Retinal pigment epithelial cell (primary cell): ENCODE measurements around the gene KATNB1.

Experiments
- DNase-seq: peaks from one replicate; pipeline ENCODE4 v3.0.0-alpha.2; 2010; ENCODE audit warnings: low read depth
- H3K4me3 ChIP-seq: 2 replicates; pipeline ENCODE4 v1.5.1; 2011; ENCODE audit warnings: mild to moderate bottlenecking, low read length, control low read depth, moderate library complexity
- TF ChIP-seq, protein P1 (sequence below): conservative IDR thresholded peaks from 2 replicates; pipeline ENCODE4 v1.5.1; 2011; ENCODE audit warnings: low read depth, low read length, control low read depth, inconsistent platforms

KATNB1 gene

DNA sequence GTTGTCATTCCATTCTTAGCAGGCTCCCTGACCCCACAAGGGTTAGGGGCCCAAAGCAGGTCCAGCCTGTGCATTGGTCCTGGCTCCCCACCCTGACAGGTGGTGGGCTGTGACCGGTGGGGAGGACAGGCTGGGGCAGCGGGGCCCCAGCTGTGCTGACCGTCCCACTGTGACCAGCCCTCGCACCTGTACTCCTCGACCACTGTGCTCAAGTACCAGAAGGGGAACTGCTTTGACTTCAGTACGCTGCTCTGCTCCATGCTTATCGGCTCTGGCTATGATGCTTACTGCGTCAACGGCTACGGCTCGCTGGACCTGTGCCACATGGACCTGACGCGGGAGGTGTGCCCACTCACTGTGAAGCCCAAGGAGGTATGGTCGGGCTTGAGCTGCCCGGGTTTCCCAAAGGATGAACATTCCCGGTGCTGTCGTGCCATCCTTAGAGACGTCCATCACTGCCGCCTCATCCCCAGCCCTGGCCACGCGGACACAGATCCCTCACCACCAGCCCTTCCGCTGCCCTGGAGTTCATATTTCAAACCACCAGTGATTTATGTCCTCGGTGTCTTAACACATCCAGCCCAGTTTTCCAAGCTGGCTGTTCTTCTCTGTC is 33.7 kb upstream of the KATNB1 start:
- DNase-seq: no peak
- H3K4me3 ChIP-seq: no peak overlapping the region
- TF ChIP-seq, protein P1, sequence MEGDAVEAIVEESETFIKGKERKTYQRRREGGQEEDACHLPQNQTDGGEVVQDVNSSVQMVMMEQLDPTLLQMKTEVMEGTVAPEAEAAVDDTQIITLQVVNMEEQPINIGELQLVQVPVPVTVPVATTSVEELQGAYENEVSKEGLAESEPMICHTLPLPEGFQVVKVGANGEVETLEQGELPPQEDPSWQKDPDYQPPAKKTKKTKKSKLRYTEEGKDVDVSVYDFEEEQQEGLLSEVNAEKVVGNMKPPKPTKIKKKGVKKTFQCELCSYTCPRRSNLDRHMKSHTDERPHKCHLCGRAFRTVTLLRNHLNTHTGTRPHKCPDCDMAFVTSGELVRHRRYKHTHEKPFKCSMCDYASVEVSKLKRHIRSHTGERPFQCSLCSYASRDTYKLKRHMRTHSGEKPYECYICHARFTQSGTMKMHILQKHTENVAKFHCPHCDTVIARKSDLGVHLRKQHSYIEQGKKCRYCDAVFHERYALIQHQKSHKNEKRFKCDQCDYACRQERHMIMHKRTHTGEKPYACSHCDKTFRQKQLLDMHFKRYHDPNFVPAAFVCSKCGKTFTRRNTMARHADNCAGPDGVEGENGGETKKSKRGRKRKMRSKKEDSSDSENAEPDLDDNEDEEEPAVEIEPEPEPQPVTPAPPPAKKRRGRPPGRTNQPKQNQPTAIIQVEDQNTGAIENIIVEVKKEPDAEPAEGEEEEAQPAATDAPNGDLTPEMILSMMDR: no peak

DNA sequence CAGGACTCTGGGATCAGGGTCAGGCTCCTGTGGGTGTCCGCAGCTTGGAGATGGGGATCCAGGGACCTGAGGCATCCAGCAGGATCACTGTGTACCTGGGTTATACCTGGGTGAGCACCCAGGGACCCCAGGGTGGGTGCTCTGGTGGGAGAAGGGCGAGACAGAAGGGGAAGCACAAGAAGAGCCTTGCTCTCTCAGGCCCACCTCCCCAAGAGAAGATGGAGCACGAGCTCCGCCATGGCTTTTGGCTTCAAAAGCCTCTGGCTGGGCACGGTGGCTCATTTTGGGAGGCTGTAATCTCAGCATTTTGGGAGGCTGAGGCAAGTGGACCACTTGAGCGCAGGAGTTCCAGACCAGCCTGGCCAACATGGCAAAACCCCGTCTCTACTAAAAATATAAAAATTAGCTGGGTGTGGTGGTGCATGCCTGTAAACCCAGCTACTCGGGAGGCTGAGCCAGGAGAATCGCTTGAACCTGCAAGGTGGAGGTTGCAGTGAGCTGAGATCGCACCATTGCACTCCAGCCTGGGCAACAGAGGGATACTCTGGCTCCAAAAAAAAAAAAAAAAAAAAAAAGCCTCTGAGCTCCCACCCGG is 32.1 kb upstream of the KATNB1 start:
- TF ChIP-seq, protein P1: no peak
- DNase-seq: no peak
- H3K4me3 ChIP-seq: no peak overlapping the region

DNA sequence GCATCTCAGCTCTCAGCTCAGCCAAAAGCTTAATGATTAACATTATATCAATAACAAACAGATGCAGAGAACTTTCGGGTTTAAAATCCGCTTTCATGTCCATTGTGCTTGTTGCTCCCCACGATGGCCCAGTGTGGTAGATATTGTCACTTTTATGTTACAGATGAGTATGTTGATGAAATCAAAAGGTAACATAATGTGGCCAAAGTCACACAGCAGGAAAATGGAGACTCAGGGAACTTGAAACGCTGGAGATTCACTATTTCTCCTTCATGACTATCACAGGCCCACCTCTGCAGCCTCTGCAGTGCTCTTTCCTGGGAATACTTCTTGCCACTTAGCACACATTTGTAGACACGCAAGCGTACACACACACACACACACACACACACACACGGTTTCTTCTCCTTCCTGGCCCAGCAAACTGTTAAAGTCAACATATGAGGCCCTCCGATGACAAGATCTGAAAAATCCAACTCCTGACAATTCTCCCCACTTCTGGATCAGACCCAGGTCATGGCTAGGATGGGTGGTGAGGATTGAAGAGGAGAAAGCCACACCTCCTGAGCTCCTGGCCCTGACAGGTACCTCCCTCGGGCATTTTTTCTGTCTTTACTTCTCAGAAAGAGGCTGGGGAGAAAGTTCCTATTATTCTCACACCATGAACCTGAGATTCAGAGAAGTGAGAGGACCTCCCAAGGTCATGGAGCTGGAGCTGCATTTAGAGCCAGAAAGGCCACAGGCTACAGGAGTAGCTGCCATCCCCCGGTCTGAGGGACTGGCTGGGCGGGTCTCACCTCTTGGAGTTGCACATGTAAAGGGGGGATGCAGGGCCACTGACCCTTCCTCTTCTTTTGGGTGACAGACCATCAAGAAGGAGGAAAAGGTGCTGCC is 31.3 kb upstream of the KATNB1 start:
- DNase-seq: no peak
- no peak overlapping the region for H3K4me3 ChIP-seq
- TF ChIP-seq, protein P1: no peak

DNA sequence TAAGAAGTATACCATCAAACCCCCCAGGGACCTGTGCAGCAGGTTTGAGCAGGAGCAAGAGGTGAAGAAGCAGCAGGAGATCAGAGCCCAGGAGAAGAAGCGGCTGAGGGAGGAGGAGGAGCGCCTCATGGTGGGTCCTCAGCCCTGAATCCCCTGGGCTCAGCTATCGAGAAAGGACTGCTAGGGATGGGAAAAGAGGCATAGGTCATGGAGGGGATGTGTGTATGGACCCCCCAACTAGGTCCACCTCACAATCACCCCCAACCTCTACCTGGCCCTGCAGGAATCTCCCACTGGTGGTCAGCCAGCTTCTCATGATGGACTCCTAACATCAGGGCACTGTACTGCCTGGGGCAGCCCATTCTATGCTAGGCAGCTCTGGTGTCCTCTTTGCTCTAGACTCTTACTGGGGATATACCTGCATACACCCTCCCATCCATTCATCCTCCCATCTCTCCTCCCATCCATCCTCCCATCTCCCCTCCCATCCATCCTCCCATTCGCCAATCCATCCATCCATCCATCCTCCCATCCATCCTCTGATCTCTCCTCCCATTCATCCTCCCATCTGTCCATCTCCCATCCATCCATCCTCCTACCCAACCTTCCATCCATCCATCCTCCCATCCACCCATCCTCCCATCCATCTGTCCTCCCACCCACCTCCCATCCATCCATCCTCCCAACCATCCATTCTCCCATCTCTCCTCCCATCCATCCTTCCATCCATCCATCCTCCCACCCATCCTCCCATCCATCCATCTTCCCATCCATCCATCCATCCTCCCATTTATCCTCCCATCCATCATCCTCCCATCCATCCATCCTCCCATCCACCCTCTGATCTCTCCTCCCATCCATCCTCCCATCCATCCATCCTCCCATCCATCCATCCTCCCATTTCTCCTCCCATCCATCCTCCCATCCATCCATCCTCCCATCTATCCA is 30.4 kb upstream of the KATNB1 start:
- H3K4me3 ChIP-seq: no peak overlapping the region
- no peak for DNase-seq
- TF ChIP-seq, protein P1: no peak

DNA sequence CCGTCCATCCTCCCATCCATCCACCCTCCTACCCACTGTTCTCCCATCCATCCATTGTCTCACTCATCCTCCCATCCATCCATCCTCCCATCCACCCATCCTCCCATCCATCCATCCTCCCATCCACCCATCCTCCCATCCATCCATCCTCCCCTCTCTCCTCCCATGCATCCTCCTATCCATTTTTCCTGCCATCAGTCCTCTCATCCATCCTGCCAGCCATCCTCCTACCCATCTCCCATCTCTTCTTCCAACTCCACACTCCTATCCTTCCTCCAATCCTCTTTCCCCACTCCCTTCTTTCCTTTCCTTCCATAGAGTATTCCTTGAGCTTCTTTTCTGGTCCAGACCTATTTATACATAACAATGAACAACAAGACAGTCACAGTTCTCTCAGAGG is 28.9 kb upstream of the KATNB1 start:
- no peak overlapping the region for H3K4me3 ChIP-seq
- DNase-seq: no peak
- TF ChIP-seq, protein P1: no peak

DNA sequence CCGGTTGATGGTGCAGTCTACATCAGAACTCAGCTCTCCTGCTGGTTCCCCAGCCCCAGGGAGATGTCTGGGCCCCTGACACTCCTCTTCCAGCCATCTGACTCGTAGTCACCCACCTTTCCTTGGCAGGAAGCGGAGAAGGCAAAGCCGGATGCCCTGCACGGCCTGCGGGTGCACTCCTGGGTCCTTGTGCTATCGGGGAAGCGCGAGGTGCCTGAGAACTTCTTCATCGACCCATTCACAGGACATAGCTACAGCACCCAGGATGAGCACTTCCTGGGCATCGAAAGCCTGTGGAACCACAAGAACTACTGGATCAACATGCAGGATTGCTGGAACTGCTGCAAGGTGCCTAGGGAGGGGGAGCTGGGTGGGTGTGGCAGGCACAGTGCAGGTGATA is 28.2 kb upstream of the KATNB1 start:
- H3K4me3 ChIP-seq: no peak overlapping the region
- no peak for DNase-seq
- TF ChIP-seq, protein P1: no peak
